SK-N-SH (cell line): ENCODE data around the gene DHDH. TPM values are rescaled to one million over a fixed set of nuclear protein-coding genes. Genes with fewer than 3 reads are reported as not detected.

ENCODE experiments used
- CTCF ChIA-PET: fragments of 300-600, 350-600 bp; formaldehyde crosslinking; extraction: SDS; loops from one replicate; lab custom pipeline; 2021; lab: Yijun Ruan, JAX
- POLR2A ChIA-PET: fragments of 350-600 bp; sonication (Branson Sonifier 250); formaldehyde crosslinking; extraction: SDS; loops from one replicate; lab custom pipeline; 2020; ENCODE audit warnings: antibody characterized with exemption, inconsistent platforms; lab: Yijun Ruan, JAX
- DNase-seq: peaks from one replicate; pipeline ENCODE4 v3.0.0; 2012
- H2AFZ ChIP-seq: fragments of 200-600 bp; sonication (generic); 2 replicates; pipeline ENCODE4 v1.8.1; 2016; ENCODE audit warnings: antibody characterized with exemption, mild to moderate bottlenecking, low read depth
- H3F3A ChIP-seq: fragments of 200-600 bp; sonication (generic); replicated peaks from 2 replicates; pipeline ENCODE3; 2016; ENCODE audit warnings: antibody characterized with exemption, mild to moderate bottlenecking; ENCODE audit not compliant: insufficient read depth
- H3K27ac ChIP-seq, 2 experiments: fragments of 200-500 bp in 1 of 2; fragments of 200-600 bp in 1 of 2; sonication (Bioruptor generic) in 1 of 2; sonication (generic), shearing (Covaris generic) in 1 of 2; 2 replicates each; pipeline versions ENCODE4 v1.5.1 to v1.6.1; 2014 to 2016; ENCODE audit warnings: low read depth in 2 of 2, inconsistent platforms in 1 of 2, low read length in 1 of 2, mild to moderate bottlenecking in 1 of 2, mixed read lengths in 1 of 2
- H3K27me3 ChIP-seq: fragments of 200-600 bp; sonication (generic), shearing (Covaris generic); 2 replicates; pipeline ENCODE4 v1.6.1; 2016; ENCODE audit warnings: mixed run types; ENCODE audit not compliant: insufficient read depth
- H3K36me3 ChIP-seq, 2 experiments: fragments of 200-500 bp in 1 of 2; fragments of 200-600 bp in 1 of 2; sonication (Bioruptor generic) in 1 of 2; sonication (generic) in 1 of 2; replicated peaks in 1 of 2; 2 replicates each; pipeline versions ENCODE3 to v1.5.1; 2014 to 2016; ENCODE audit warnings: low read length in 1 of 2, mild to moderate bottlenecking in 1 of 2; ENCODE audit not compliant: insufficient read depth in 2 of 2, control insufficient read depth in 1 of 2
- H3K4me1 ChIP-seq, 2 experiments: fragments of 200-500 bp in 1 of 2; fragments of 200-600 bp in 1 of 2; sonication (Bioruptor generic) in 1 of 2; sonication (generic), shearing (Covaris generic) in 1 of 2; 2 replicates each; pipeline versions ENCODE4 v1.5.1 to v1.6.1; 2014 to 2016; ENCODE audit warnings: low read depth in 1 of 2, low read length in 1 of 2, mixed run types in 1 of 2; ENCODE audit not compliant: insufficient read depth in 2 of 2, control insufficient read depth in 1 of 2
- H3K4me2 ChIP-seq: fragments of 200-600 bp; sonication (generic), shearing (Covaris generic); 2 replicates; pipeline ENCODE4 v1.6.1; 2017; ENCODE audit warnings: mixed run types
- H3K4me3 ChIP-seq, 2 experiments: fragments of 200-500 bp in 1 of 2; fragments of 200-600 bp in 1 of 2; sonication (Bioruptor generic) in 1 of 2; sonication (generic), shearing (Covaris generic) in 1 of 2; 2 replicates each; pipeline versions ENCODE4 v1.5.1 to v1.8.1; 2014 to 2016; ENCODE audit warnings: low read depth in 2 of 2, inconsistent platforms in 1 of 2, low read length in 1 of 2, mild to moderate bottlenecking in 1 of 2, mixed read lengths in 1 of 2, moderate library complexity in 1 of 2
- H3K79me2 ChIP-seq: fragments of 200-600 bp; sonication (generic); 2 replicates; pipeline ENCODE4 v1.8.1; 2017; ENCODE audit warnings: mild to moderate bottlenecking; ENCODE audit not compliant: insufficient read depth
- H3K9ac ChIP-seq: fragments of 200-600 bp; sonication (generic); 2 replicates; pipeline ENCODE4 v1.6.1; 2017; ENCODE audit warnings: mixed run types
- H3K9me2 ChIP-seq: fragments of 200-600 bp; sonication (generic); 2 replicates; pipeline ENCODE4 v1.6.1; 2017; ENCODE audit warnings: mixed run types
- H3K9me3 ChIP-seq: fragments of 200-600 bp; sonication (generic); 2 replicates; pipeline ENCODE4 v1.6.1; 2017; ENCODE audit warnings: mixed run types, mild to moderate bottlenecking, moderate library complexity
- H4K20me1 ChIP-seq: fragments of 200-600 bp; sonication (generic); 2 replicates; pipeline ENCODE4 v1.6.1; 2017; ENCODE audit warnings: mild to moderate bottlenecking, mixed run types; ENCODE audit not compliant: insufficient read depth
- ELF1 ChIP-seq: IDR thresholded peaks from 2 replicates; pipeline ENCODE4 v1.4.0; 2012
- EZH2phosphoT487 ChIP-seq: fragments of 200-600 bp; sonication (generic); IDR thresholded peaks from 2 replicates; pipeline ENCODE4 v1.6.1; 2017; ENCODE audit warnings: low read depth, mixed run types, mild to moderate bottlenecking, antibody characterized with exemption, moderate library complexity, borderline replicate concordance
- FOSL2 ChIP-seq: IDR thresholded peaks from 2 replicates; pipeline ENCODE4 v1.4.0; 2012; ENCODE audit warnings: low read depth, mild to moderate bottlenecking, moderate library complexity, borderline replicate concordance
- FOXJ3 ChIP-seq: sonication (generic); formaldehyde crosslinking; IDR thresholded peaks from 2 replicates; pipeline ENCODE4 v1.5.1; 2020; ENCODE audit warnings: mild to moderate bottlenecking, missing genetic modification reagents
- GABPA ChIP-seq: IDR thresholded peaks from 2 replicates; pipeline ENCODE4 v1.4.0; 2012; ENCODE audit warnings: low read depth, mild to moderate bottlenecking
- GATA2 ChIP-seq: sonication (generic); formaldehyde crosslinking; IDR thresholded peaks from 2 replicates; pipeline ENCODE4 v1.5.0; 2020; ENCODE audit warnings: mild to moderate bottlenecking, missing genetic modification reagents
- MAX ChIP-seq: IDR thresholded peaks from 2 replicates; pipeline ENCODE4 v1.4.0; 2012; ENCODE audit warnings: low read depth
- MXI1 ChIP-seq: IDR thresholded peaks from 2 replicates; pipeline ENCODE4 v1.6.1; 2012; ENCODE audit warnings: mild to moderate bottlenecking, low read depth, low read length, improper control_type of control experiment
- POLR2AphosphoS5 ChIP-seq: IDR thresholded peaks from 2 replicates; pipeline ENCODE4 v1.6.1; 2012; ENCODE audit warnings: low read depth, low read length
- RAD21 ChIP-seq: IDR thresholded peaks from 2 replicates; pipeline ENCODE4 v1.6.1; 2012; ENCODE audit warnings: mild to moderate bottlenecking, low read length
- RCOR1 ChIP-seq: fragments of 150-350 bp; IDR thresholded peaks from 2 replicates; pipeline ENCODE4 v1.6.1; 2017; ENCODE audit warnings: antibody characterized with exemption, low read length
- RFX5 ChIP-seq: IDR thresholded peaks from 2 replicates; pipeline ENCODE4 v1.6.1; 2012; ENCODE audit warnings: mild to moderate bottlenecking, improper control_type of control experiment, low read length
- SMC3 ChIP-seq: IDR thresholded peaks from 2 replicates; pipeline ENCODE4 v1.6.1; 2012; ENCODE audit warnings: low read depth, low read length, improper control_type of control experiment
- TCF12 ChIP-seq: IDR thresholded peaks from 2 replicates; pipeline ENCODE4 v1.4.0; 2012
- USF2 ChIP-seq: fragments of 150-350 bp; IDR thresholded peaks from 2 replicates; pipeline ENCODE4 v1.6.1; 2017; ENCODE audit warnings: antibody characterized with exemption, low read length, low read depth, borderline replicate concordance
- WGBS: methylation state at CpG from one replicate; pipeline ENCODE4 v1.1.6; 2017; ENCODE audit warnings: low lambda C conversion rate; 5-methylcytosine and 5-hydroxymethylcytosine counted together
- polyA plus RNA-seq, 3 experiments: library from polyadenylated mRNA; depleted of rRNA; stranded (reverse); fragments of >200 nt; gene quantifications; 2 replicates each; pipeline ENCODE4 v1.2.3, GENCODE V29; 2012
- TF ChIP-seq, protein P1 (sequence below): IDR thresholded peaks from 2 replicates; pipeline ENCODE4; 2012
- TF ChIP-seq, protein P2 (sequence below): fragments of 200-600 bp; sonication (generic); IDR thresholded peaks from 2 replicates; pipeline ENCODE4 v1.6.1; 2017; ENCODE audit warnings: antibody characterized with exemption, mild to moderate bottlenecking, moderate library complexity

DHDH gene
- polyA plus RNA-seq, 1 of the 3 experiments (the other 2 are of a cell fraction), result 0.72 TPM

GRCh38 chr19:48928164-48929025, 5.1 kb upstream of the DHDH start:
- POLR2A ChIA-PET, result no interaction called here

More at GRCh38 chr19:48928164-48929025, 5.1 kb upstream of the DHDH start:
- TF ChIP-seq SMC3, result no peak
- no peak for TF ChIP-seq EZH2phosphoT487
- TF ChIP-seq FOXJ3 (CRISPR knock-in tag), result no peak
- TF ChIP-seq RCOR1, result no peak
- no peak for TF ChIP-seq GATA2 (CRISPR knock-in tag)
- no peak for TF ChIP-seq GABPA
- TF ChIP-seq ELF1, result no peak
- TF ChIP-seq, protein P1, sequence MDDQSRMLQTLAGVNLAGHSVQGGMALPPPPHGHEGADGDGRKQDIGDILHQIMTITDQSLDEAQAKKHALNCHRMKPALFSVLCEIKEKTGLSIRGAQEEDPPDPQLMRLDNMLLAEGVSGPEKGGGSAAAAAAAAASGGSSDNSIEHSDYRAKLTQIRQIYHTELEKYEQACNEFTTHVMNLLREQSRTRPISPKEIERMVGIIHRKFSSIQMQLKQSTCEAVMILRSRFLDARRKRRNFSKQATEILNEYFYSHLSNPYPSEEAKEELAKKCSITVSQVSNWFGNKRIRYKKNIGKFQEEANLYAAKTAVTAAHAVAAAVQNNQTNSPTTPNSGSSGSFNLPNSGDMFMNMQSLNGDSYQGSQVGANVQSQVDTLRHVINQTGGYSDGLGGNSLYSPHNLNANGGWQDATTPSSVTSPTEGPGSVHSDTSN, result no peak
- no peak for TF ChIP-seq MAX
- TF ChIP-seq, protein P2, sequence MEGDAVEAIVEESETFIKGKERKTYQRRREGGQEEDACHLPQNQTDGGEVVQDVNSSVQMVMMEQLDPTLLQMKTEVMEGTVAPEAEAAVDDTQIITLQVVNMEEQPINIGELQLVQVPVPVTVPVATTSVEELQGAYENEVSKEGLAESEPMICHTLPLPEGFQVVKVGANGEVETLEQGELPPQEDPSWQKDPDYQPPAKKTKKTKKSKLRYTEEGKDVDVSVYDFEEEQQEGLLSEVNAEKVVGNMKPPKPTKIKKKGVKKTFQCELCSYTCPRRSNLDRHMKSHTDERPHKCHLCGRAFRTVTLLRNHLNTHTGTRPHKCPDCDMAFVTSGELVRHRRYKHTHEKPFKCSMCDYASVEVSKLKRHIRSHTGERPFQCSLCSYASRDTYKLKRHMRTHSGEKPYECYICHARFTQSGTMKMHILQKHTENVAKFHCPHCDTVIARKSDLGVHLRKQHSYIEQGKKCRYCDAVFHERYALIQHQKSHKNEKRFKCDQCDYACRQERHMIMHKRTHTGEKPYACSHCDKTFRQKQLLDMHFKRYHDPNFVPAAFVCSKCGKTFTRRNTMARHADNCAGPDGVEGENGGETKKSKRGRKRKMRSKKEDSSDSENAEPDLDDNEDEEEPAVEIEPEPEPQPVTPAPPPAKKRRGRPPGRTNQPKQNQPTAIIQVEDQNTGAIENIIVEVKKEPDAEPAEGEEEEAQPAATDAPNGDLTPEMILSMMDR, result no peak
- TF ChIP-seq FOSL2, result no peak
- TF ChIP-seq USF2, result no peak
- no peak for TF ChIP-seq TCF12
- no peak for TF ChIP-seq POLR2AphosphoS5
- TF ChIP-seq RAD21, result no peak
- no peak for TF ChIP-seq RFX5
- TF ChIP-seq MXI1, result no peak
- H3K27me3 ChIP-seq, result no peaks in the 10 kb centered on the region
- 90% methylated on average over 15 of the region's 15 CpGs for WGBS
- H3K36me3 ChIP-seq, result no peaks in the 10 kb centered on the region
- no peak overlapping the region for H3K9ac ChIP-seq
- no peak overlapping the region for H3K4me3 ChIP-seq
- peaks cover 5 to 7% of the 10 kb centered on the region in 2 experiments; a peak in 1 of 4 replicates for H3K4me1 ChIP-seq
- H3K4me2 ChIP-seq, result no peak overlapping the region
- H4K20me1 ChIP-seq, result no peaks in the 10 kb centered on the region
- peaks cover 18% of the 10 kb centered on the region for H3F3A ChIP-seq
- no peaks in the 10 kb centered on the region for H3K9me2 ChIP-seq
- no peaks in the 10 kb centered on the region for H3K9me3 ChIP-seq
- H2AFZ ChIP-seq, result no peak overlapping the region
- DNase-seq, result no peak
- no peaks in the 10 kb centered on the region for H3K79me2 ChIP-seq
- CTCF ChIA-PET, result interaction anchor here (0.9 kb wide), 1 partner anchor 92 kb away, joined by 3 read pairs; the partner anchor contains the start of gene HSD17B14
- H3K27ac ChIP-seq, result no peak overlapping the region
